Measurements from ENCODE around the gene YWHAQ. TPM values are rescaled to one million over a fixed set of nuclear protein-coding genes. Genes with fewer than 3 reads are reported as not detected.
"Not testable (repeated sequence)": the region's sequence is repeated elsewhere in the genome, so short reads cannot be mapped to it uniquely, and the experiment has no call there.

Gene YWHAQ
- total and polyA plus RNA-seq, 2 of the 4 experiments (the other 2 are of a cell fraction): 196 to 255 TPM

DNA sequence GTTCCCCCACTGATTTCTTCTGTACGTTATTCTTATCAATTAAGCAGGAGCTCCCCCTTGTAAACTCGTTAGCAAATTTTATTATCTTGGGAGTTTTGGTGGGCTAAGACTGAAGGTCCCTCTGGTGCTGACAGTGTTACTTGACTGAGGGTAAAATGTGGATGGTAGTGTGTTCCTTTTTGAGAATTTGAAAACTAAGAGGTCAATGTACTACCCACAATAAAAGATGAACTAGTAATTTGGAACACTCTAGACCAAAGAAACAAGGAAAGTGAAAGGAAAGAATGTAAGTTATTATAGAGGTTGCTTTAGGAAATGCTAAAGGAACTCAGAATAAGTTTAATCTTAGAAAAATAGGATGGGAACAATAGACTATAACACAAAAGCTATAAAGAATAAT, 35.1 kb downstream of the YWHAQ start:
- intact Hi-C loops (cut with micrococcal nuclease): no loop called here
- Histone ChIP-seq H3K79me1 (ENCODE audit: low read depth in 1 of 2, low read length in 2 of 2) (peaks cover 28 to 70% of the 10 kb centered on the region in 2 experiments), H3K14ac (replicated peaks; ENCODE audit: low read depth, low read length) (no peak overlapping the region; the same call in 1 of the 2 replicates), H3K9ac (ENCODE audit: low read depth, low read length) (no peak overlapping the region), H2AK5ac (ENCODE audit: low read depth, low read length) (no peak overlapping the region), H3K18ac (ENCODE audit: low read depth, low read length) (no peak overlapping the region), H2AK9ac (replicated peaks; ENCODE audit: low read depth, low read length, poor library complexity) (no peak overlapping the region), H4K8ac (ENCODE audit: low read depth in 2 of 2, low read length in 2 of 2) (no peak overlapping the region), H3K4me3 (ENCODE audit: insufficient read depth, low read depth, low read length) (no peak overlapping the region), H3K23ac (ENCODE audit: low read depth, low read length) (peak overlapping the region; percentile 4; the same call in 1 of the 2 replicates), H3K36me3 (ENCODE audit: control insufficient read depth, insufficient read depth, low read length) (peaks cover 22% of the 10 kb centered on the region), H3K9me1 (ENCODE audit: insufficient read depth, low read length) (peaks cover 22% of the 10 kb centered on the region), H3K9me3 (ENCODE audit: control insufficient read depth, insufficient read depth, low read length) (peaks cover 13% of the 10 kb centered on the region), H4K20me1 (ENCODE audit: insufficient read depth, low read length) (peaks cover 84% of the 10 kb centered on the region), H3K27me3 (ENCODE audit: control insufficient read depth, insufficient read depth, low read length) (no peaks in the 10 kb centered on the region), H2BK120ac (ENCODE audit: low read depth, low read length) (no peak overlapping the region), H2BK15ac (ENCODE audit: low read depth, low read length) (no peak overlapping the region), H2BK20ac (ENCODE audit: low read depth, low read length) (no peak overlapping the region), H3K4me2 (ENCODE audit: low read depth, low read length) (peak overlapping the region; percentile 15; the same call in 1 of the 2 replicates), H3K4me1 (ENCODE audit: control insufficient read depth, insufficient read depth, low read length) (peaks cover 13% of the 10 kb centered on the region), H4K5ac (ENCODE audit: low read depth, low read length) (no peak overlapping the region), H2AFZ (replicated peaks; ENCODE audit: low read length, poor library complexity) (no peak overlapping the region), H3K4ac (ENCODE audit: low read depth, low read length) (no peak overlapping the region), H3K56ac (ENCODE audit: extremely low read depth, insufficient read depth, low read length) (no peak overlapping the region), H4K91ac (ENCODE audit: insufficient read depth, low read depth, low read length) (no peak overlapping the region), H3K27ac (ENCODE audit: insufficient read depth, low read length) (no peak overlapping the region), H2BK5ac (ENCODE audit: low read depth, low read length, poor library complexity, severe bottlenecking) (no peak overlapping the region)
- ChIA-PET POLR2A (ENCODE audit: unreplicated experiment) (interaction anchor here (0.6 kb wide), 1 partner anchor 17 kb away, joined by 4 read pairs; no protein-coding TSS in a partner anchor), CTCF (interaction anchor here (0.6 to 1.3 kb wide), 2 partner anchors 12 to 54 kb away, joined by 3 to 4 read pairs; no protein-coding TSS in a partner anchor)
- no TSS peak for BruUV-seq (replicated peaks)
- no CpG with 5 or more reads among the region's 2 CpGs for WGBS, 2 experiments (ENCODE audit: extremely low coverage in 2 of 2, insufficient read length in 1 of 2)
- ATAC-seq (ENCODE audit: low read depth) (no peak), DNase-seq (no peak)
- in situ Hi-C loops (cut with MboI; ENCODE audit: low sequenced_read_pairs): no loop called here
- dilution Hi-C loops (cut with HindIII; ENCODE audit: low sequenced_read_pairs, unreplicated experiment): no loop called here
- TF ChIP-seq, protein P1, sequence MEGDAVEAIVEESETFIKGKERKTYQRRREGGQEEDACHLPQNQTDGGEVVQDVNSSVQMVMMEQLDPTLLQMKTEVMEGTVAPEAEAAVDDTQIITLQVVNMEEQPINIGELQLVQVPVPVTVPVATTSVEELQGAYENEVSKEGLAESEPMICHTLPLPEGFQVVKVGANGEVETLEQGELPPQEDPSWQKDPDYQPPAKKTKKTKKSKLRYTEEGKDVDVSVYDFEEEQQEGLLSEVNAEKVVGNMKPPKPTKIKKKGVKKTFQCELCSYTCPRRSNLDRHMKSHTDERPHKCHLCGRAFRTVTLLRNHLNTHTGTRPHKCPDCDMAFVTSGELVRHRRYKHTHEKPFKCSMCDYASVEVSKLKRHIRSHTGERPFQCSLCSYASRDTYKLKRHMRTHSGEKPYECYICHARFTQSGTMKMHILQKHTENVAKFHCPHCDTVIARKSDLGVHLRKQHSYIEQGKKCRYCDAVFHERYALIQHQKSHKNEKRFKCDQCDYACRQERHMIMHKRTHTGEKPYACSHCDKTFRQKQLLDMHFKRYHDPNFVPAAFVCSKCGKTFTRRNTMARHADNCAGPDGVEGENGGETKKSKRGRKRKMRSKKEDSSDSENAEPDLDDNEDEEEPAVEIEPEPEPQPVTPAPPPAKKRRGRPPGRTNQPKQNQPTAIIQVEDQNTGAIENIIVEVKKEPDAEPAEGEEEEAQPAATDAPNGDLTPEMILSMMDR (conservative IDR thresholded peaks at IDR 0.05; ENCODE audit: low read depth, low read length): no peak
- TF ChIP-seq RCOR1 (IDR thresholded peaks at IDR 0.05; ENCODE audit: insufficient replicate concordance, low read length) (no peak), MXI1 (IDR thresholded peaks at IDR 0.05; ENCODE audit: borderline replicate concordance, low read depth, low read length) (no peak), CHD1 (IDR thresholded peaks at IDR 0.05; ENCODE audit: low read depth, low read length) (no peak), BHLHE40 (IDR thresholded peaks at IDR 0.05; ENCODE audit: low read depth, low read length) (no peak), POLR2A (IDR thresholded peaks at IDR 0.05; ENCODE audit: low read depth, low read length) (no peak)

DNA sequence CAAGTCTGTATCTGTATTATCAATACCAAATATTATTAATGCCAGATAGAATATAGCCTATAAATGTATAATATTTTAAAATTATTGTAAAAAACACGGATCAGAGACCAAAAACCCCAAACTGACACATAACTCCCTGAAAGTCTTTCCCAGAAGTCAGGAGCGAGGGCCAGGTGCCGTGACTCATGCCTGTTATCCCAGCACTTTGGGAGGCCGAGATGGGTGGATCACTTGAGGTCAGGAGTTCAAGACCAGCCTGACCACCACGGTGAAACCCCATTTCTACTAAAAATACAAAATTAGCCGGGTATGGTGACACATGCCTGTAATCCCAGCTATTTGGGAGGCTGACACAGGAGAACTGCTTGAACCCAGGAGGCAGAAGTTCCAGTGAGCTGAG, 35.5 kb downstream of the YWHAQ start:
- peaks cover 85% of the 10 kb centered on the region for H4K20me1 ChIP-seq (ENCODE audit: insufficient read depth, low read length)
- ChIA-PET POLR2A (ENCODE audit: unreplicated experiment) (interaction anchor here (0.6 kb wide), 1 partner anchor 17 kb away, joined by 4 read pairs; no protein-coding TSS in a partner anchor), CTCF (interaction anchor here (0.6 kb wide), 2 partner anchors 53 to 389 kb away, joined by 3 to 4 read pairs; no protein-coding TSS in a partner anchor)
- H3K9ac ChIP-seq (ENCODE audit: low read depth, low read length); BruUV-seq (replicated peaks); H2BK5ac ChIP-seq (ENCODE audit: low read depth, low read length, poor library complexity, severe bottlenecking); H3K56ac ChIP-seq (ENCODE audit: extremely low read depth, insufficient read depth, low read length); H2AFZ ChIP-seq (replicated peaks; ENCODE audit: low read length, poor library complexity); H2BK15ac ChIP-seq (ENCODE audit: low read depth, low read length); H2BK20ac ChIP-seq (ENCODE audit: low read depth, low read length); H4K91ac ChIP-seq (ENCODE audit: insufficient read depth, low read depth, low read length); H4K8ac ChIP-seq (ENCODE audit: low read depth in 2 of 2, low read length in 2 of 2); H3K27ac ChIP-seq (ENCODE audit: insufficient read depth, low read length); H3K27me3 ChIP-seq (ENCODE audit: control insufficient read depth, insufficient read depth, low read length); H3K18ac ChIP-seq (ENCODE audit: low read depth, low read length); ATAC-seq (ENCODE audit: low read depth); H2AK9ac ChIP-seq (replicated peaks; ENCODE audit: low read depth, low read length, poor library complexity); H2AK5ac ChIP-seq (ENCODE audit: low read depth, low read length); H3K14ac ChIP-seq (replicated peaks; ENCODE audit: low read depth, low read length); H3K4ac ChIP-seq (ENCODE audit: low read depth, low read length); in situ Hi-C loops (cut with MboI; ENCODE audit: low sequenced_read_pairs); intact Hi-C loops (cut with micrococcal nuclease); dilution Hi-C loops (cut with HindIII; ENCODE audit: low sequenced_read_pairs, unreplicated experiment); H3K4me3 ChIP-seq (ENCODE audit: insufficient read depth, low read depth, low read length); H3K23ac ChIP-seq (ENCODE audit: low read depth, low read length); H2BK120ac ChIP-seq (ENCODE audit: low read depth, low read length); H4K5ac ChIP-seq (ENCODE audit: low read depth, low read length); H3K4me2 ChIP-seq (ENCODE audit: low read depth, low read length): not testable (repeated sequence)
- H3K9me1 ChIP-seq (ENCODE audit: insufficient read depth, low read length): peaks cover 22% of the 10 kb centered on the region
- DNase-seq: peak; percentile 39
- peaks cover 12% of the 10 kb centered on the region for H3K9me3 ChIP-seq (ENCODE audit: control insufficient read depth, insufficient read depth, low read length)
- peaks cover 20% of the 10 kb centered on the region for H3K36me3 ChIP-seq (ENCODE audit: control insufficient read depth, insufficient read depth, low read length)
- peaks cover 13% of the 10 kb centered on the region for H3K4me1 ChIP-seq (ENCODE audit: control insufficient read depth, insufficient read depth, low read length)
- peaks cover 24 to 68% of the 10 kb centered on the region in 2 experiments for H3K79me1 ChIP-seq (ENCODE audit: low read depth in 1 of 2, low read length in 2 of 2)
- WGBS, 2 experiments (ENCODE audit: extremely low coverage in 2 of 2, insufficient read length in 1 of 2): no CpG with 5 or more reads among the region's 6 CpGs
